Eye (tissue), 1 donor: Measurements from ENCODE around the gene LY6G6D.

ENCODE experiments used
- DNase-seq: peaks from one replicate; pipeline ENCODE4 v3.0.0-alpha.2; 2015

Gene LY6G6D, protein sequence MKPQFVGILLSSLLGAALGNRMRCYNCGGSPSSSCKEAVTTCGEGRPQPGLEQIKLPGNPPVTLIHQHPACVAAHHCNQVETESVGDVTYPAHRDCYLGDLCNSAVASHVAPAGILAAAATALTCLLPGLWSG

DNA sequence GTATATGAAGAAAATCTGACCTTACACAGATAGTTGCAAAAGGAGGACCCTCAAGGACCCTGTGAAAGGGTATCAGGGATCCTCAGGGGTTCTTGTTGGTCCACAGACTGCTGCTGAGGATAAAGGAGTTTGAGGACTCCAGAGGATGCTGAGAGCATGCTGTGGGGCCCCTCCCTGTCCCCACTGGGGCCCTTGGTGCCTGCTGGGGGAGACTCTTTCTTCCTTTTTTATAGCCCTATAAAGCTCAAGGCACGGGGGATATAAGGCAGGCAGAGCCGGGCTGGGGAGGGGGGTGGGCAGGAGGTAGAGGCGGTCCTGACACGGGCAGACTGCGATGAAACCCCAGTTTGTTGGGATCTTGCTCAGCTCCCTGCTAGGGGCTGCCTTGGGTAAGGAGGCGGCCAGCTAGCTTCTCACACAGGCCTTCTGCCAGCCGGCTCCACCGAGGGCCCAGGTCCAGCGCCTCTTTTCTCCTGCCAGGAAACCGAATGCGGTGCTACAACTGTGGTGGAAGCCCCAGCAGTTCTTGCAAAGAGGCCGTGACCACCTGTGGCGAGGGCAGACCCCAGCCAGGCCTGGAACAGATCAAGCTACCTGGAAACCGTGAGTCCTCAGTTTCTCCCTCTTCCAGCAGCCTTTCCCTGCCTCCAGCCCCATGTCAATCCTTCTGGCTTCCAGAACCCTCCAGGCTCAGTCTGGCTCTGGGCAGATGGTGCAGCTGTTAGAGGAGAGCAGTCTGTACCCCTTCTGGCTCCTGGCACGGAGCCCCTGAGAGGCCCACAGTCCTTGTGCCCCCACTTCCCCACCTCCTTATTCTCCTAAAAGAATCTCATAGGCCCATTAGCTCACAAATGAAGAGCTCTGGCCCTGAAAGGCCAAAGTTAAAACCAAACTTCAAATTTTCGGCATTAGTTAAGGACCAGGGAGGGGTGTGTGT, at the start of gene LY6G6D:
Gene LY6G6D, plus strand, starts transcription at position 327 of the 937 bp plus-strand sequence. Its CDS starts 8 bp downstream, at position 335.
- DNase-seq = no peak

DNA sequence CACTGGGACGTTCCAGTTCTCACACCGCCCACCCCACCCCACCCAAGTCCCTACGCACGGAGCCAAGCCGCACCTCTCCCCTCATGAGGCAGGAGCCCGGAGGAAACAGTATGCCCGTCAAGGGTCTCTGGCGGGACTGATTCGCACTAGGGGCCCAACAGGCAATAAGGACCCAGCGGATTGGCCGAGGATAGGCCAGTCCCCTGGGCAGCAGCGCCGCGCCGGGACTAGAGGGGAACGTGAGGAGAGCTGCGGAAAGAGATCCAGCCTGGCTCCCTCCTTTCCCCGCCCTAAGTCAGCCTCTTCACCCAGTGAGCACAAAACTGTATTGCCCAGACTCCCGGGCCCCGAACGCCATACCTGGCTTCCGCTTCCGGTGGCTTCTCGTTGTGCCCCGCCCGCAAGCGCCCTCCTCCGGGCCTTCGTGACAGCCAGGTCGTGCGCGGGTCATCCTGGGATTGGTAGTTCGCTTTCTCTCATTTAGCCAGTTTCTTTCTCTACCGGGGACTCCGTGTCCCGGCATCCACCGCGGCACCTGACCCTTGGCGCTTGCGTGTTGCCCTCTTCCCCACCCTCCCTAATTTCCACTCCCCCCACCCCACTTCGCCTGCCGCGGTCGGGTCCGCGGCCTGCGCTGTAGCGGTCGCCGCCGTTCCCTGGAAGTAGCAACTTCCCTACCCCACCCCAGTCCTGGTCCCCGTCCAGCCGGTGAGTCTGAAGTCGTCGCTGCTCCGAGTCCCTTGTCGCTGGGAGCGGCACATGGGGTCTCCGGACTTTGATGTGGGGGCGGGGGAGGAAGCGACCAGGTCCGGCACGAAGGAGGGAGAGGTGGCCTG, 49.4 kb upstream of the LY6G6D start, which contains the start of gene CSNK2B:
Gene CSNK2B, plus strand, starts transcription at position 580 of the 836 bp plus-strand sequence. CDS start 752 bp downstream, outside the sequence.
- DNase-seq = peak; percentile 99

DNA sequence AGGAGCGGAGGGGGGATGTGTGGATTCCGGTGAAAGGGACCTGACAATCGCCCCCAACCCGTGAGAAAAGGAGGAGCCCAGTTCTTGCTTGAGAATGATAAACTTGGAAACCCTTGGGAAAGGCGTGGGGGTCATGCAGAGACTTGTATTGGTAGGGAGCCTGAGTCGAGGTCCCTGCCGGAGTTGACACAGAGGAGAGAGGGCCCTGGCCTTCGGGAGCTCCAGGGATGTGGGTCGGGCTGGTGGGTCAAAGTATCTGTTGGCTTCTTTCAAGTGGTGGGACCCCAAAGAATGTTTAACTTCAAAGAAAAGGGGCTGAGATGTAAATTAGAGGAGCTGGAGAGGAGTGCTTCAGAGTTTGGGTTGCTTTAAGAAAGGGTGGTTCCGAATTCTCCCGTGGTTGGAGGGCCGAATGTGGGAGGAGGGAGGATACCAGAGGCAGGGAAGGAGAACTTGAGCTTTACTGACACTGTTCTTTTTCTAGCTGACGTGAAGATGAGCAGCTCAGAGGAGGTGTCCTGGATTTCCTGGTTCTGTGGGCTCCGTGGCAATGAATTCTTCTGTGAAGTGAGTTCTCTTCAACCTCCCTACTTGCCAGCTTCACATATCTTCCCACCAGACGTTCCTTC, 48.7 kb upstream of the LY6G6D start:
- no peak for DNase-seq

DNA sequence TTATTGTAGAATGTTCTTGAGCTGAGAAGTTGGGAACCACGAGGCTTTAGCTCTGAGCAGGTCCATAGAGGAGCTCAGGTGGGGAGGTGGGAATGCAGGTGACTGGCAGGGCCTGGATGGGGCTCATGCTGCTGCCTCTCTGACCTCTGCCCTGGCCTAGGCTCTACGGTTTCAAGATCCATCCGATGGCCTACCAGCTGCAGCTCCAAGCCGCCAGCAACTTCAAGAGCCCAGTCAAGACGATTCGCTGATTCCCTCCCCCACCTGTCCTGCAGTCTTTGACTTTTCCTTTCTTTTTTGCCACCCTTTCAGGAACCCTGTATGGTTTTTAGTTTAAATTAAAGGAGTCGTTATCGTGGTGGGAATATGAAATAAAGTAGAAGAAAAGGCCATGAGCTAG, 45.5 kb upstream of the LY6G6D start, which contains the start of gene LY6G5B:
Gene LY6G5B, plus strand, starts transcription at position 301 of the 400 bp plus-strand sequence. CDS start 975 bp downstream, outside the sequence.
- DNase-seq = no peak

DNA sequence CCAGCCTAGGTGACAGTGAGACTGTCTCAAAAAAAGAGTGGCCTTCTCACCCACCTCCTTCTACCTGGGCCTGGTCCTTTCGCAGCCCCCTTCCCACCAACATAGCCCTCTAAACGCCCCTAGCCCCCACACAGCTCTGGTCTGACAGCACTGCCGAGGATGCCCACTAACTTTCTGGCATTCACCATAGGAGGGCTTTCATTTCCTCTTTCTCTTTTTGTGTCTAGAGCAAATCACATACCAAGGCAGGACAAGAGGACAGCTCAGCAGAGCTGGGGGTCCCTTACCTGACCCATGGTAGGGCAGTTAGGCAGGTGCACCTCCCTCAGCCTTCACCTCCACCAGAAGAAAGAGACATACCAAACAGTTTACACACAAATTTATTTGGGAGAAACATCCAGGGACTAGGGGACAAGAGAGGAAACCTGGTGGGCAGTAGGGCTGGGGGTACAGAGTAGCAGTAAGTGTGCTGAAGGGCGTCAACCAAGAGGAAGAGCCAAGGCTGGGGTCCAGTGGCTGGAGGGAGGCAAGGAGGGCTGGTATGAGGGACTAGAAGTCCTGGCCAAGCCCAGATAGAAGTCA, 38.7 kb upstream of the LY6G6D start:
- no peak for DNase-seq

DNA sequence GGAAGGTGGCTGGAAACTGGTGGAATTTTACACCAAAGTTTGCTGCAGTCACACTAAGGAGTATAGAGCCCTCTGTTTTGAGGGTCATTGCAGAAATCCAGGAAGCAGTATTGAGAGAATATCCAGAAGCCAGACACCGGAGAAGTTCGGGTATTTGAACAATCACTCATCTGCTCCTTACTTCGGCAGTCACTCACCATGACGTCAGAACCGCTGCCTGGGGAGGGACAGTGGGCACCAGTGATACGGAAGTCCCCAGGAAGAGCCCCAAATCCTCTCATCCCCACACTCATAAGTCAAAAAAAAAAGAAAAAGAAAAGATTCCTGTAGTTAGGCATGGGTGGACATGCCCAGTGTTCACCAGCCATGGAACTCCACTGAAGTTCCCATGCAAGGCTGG, 38.2 kb upstream of the LY6G6D start:
- no peak for DNase-seq

DNA sequence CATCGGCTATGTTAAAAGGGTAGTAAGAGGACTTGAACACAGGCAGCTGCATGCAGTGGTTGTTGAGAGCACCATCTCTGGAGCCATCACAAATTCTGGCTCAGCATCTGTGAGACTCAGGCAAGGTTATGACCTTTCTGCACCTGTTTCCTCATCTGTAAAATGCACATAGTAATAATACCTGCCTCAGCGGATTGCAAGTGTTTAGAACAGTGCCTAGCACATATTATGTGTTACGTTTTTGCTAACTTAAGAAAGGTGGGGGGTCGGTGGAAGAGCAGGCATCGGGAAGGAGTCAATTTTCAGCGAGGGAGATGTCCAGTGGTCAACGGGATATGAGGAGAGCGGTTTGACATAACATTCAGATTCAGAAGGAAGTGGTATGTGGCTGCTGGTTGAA, 37.2 kb upstream of the LY6G6D start:
- no peak for DNase-seq

DNA sequence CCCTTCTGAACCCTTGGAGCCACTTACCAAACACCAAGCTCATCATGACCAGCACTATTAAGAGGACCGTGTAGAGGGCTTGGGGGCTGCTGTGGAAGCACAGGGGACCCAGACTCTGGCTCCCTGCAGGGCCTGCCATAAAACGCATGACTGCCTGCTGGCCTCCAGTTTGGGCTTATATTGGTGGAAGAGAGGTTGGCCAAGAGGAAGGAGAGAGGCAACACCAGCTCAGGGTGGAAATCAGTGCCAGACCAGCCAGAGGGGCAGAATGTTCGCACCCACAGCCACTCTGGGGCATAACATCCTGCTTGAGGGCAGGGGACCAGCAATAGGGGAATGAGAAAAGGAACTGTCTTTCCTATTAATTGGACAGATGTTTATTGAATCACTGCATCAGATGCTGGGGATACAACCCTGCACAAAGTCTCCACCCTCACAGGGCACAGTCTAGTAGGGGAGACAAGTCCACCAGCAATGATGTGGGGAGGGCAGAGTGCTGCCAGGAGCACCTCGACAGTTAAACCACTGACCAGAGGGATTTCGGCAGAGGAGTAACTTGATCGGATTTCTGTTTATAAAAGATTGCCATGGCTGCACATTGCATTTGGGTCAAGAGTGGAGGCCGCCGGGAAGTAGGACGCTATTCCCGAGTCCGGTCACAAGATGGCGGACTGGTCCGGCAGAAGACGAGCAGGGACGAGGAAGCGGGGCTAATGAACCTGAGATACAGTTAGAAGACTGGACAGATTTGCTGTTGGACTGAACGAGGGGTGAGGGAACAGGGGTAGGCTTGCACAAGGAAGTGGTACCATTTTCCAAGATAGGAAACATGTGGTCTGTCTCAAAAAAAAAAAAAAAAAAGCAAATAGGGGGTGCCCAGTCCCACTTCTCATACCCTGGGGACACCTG, 34.7 kb upstream of the LY6G6D start, which contains the start of gene LY6G5C:
Gene LY6G5C, minus strand, starts transcription at position 842 of the 909 bp plus-strand sequence. Its CDS starts 694 bp downstream, at position 148.
- DNase-seq = peak; percentile 91

DNA sequence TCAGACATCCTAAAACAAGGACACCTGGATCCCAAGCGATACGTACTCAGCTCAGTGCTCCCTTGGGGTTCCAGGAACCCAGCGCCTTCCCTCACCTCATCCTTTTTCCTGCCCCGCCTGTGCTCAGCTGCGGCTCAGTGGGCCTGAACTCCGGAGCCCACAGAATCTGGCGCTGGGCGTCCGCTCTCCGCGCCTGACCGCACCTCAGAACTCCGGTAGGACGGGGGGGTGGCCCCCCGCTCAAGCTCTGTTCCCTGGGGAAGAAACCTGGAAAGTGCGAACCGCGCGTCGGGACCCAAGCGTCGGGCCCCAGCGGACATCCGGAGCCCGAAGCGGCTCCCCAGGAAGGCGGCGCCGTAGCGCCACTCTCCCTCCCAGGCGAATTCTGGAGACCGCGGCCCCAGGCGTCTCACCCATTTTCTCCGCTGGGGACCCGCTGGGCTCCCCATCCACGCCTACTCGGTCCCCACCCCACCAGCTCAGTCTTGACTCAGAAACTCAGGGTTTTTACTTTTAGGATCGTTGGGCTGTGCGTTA, 33.9 kb upstream of the LY6G6D start:
- no peak for DNase-seq

DNA sequence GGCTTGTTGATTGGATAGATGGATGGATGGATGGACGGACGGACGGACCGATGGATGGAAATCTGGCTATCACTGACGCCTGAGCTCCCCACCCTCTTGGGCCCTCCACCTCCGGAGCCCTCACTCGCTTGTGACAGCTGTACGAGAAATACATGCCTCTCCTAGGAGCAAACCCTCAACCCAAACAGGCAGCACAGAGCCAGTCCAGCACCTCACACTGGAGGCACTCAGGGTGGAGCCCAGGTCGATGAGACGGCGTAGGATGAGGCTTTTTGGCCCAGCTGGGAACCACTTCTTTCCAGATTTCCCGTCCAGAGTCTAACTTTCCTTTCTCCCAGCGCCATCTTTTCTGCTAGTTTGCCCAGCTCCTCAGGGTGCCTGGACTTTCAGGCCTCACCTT, 31.6 kb upstream of the LY6G6D start:
- no peak for DNase-seq

DNA sequence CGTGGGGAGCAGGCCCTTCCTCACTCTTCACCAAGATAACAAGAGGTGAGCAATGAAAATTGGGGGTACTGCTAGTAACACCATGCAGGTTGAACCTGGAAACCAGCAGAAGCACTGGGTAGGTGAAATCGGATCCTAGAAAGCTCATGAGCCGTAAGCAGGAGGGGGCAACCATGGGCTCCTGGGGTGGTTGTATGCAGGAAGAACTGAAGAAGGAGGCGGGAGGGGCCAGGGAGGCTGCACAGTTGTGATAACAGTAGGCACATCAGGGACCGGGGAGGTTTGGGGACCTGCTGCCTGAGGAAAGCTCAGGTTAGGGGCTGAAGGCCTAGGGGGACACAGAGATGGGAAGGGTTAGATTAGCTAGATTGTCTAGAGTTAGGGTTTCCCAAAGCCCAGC, 28.7 kb upstream of the LY6G6D start:
- no peak for DNase-seq

DNA sequence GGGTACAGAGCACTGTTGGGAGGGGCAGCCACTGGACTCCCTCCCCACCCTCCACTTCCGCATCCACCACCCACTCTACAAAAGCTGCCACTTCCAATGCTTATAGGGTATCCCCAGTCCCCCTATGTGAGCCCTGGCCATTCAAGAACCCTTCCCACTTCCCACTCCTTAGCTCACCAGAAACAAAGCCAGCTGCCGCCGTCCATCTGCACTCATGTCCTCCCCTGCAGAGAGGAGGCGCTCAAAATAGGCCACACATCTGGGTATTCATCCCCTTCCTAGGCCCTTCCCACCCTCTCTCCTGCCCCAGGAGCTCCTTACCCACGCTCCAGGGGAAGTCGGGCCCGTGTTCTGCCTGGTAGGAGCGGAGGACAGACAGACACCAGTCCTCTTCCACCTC, 27.8 kb upstream of the LY6G6D start:
- no peak for DNase-seq

DNA sequence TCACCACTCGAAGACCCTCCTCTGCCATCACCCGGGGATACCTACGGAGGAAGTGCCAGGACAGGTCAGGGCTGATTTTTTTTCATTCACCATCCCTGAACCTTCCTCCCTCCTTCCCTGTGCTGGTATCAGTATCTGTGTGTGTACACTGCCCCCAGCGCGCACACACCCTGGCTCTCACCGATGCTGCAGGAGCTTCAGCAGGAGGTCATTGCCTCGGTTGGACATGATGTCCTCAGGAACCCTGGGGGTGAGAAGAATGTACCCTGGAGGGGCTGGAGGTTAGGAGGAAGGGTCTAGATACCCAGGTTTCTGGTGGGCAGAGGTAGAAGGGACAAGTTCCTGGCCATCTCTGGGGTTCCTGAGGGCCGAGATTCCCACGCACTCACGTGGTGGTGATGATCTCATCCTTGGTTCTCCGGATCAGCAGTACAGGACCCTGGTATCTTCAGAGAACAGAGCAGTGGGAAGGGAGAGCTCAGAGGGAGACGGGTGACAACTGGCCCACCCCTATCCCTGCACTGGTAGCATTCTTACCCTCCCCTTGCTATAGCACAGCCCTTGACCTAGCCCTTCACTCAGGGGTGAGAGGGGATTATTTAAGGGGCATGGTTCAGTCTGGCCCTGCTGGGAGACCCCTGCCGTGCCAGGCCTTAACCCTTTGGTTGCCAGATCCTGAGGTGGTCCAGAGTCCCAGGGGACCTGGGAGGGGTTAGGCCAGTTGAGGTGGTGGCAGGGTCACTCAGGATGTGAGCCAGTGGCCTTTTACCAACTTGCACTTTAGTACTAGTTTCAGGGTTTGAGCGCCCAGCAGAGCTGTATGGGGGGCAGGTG, 27.1 kb upstream of the LY6G6D start:
- DNase-seq = no peak

DNA sequence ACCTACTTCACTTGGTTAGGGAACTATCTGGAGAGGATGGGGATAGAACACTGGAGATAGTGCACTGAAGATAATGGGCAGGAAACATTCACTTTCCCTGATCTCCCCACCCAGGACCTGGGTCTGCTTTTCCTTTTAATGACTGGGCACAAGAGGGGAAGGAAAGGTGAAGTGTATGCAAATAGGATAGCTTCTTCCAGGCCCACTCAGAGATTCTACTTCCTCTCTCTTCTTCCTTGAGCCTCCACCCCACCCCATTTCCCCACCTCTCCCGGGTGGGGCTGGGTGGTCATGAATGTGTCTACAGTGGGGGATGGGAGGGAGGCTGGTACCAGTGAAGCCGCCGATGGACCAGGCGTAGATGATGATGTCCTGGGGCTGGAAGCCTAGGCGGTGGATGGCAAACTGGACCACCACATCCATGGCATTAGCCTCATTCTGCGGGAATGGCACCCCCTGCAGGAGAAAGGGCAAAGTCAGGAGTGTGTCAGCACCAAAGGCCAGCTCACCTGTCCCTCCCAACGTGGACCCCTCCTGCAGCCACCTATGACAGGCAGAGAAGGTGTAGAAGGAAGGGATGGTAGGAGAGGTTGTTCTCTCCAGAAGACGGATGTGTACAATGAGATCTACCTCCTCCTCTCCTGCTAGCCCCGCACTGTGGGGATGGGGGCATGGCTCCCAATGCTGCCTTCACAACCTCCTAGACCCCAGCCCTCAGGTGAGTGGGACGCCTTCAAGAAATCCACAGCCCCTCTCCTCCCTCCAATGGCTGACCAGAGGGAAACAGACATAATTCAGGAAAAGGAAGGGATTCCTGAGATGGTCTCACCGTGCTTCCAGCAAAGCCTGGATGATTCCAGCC, 25.7 kb upstream of the LY6G6D start:
- DNase-seq = no peak

DNA sequence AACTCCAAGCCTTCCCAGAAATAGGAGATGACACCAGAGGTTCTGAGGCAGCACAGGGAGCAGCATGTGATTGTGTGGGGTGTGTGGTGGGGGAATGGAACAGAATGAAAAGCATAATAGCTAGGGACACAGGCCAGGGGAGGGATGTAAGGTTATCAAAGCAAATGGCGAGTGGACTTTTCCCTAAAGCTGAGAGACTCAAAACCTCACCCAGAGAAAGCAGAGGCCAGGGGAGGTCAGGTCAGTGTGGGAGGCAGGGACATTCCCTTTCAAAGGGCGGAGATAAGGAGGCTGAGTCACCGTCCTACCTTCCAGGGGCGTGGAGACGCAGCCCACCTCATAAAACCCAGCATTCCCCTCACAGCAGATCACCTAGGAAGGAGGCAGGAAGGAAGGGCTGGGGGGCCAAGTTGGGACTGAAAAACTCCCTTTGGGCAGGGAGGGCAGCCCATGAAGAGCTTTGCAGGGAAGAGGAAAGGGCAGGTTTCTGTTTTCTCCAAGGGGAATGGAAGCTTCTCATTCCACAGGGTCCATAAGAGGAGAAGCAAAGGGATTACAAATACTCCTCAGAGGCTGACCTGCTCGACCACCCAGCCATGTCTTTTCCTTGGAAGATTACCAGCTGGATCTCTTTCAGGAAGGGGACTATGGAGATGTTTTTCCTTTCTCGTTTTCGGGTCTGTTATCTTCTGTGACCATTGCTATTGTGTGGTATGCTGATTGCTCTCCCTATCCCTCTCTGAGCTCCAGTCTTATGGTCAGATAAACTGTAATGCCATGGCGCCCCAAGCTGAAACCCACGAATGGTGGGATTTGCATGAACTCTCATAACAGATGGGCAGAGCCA, 24.7 kb upstream of the LY6G6D start:
- DNase-seq = no peak

DNA sequence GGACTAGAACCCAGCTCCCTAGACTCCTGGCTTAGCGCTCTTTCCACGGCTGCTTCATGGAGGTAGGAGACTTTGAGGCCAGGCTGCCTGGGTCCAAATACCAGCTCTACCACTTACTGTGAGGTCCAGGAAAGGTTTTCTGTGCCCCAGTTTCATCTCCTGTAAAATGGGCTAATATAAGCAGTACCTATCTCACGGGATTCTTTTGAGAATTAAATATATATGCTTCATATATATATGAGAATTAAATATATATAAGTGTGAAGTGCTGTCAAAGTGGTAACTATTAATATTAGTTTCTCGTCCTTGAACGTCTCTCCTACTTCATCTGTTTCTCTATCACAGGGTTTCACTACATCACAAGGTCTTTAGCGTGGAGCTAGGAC, 24.1 kb upstream of the LY6G6D start:
- no peak for DNase-seq

DNA sequence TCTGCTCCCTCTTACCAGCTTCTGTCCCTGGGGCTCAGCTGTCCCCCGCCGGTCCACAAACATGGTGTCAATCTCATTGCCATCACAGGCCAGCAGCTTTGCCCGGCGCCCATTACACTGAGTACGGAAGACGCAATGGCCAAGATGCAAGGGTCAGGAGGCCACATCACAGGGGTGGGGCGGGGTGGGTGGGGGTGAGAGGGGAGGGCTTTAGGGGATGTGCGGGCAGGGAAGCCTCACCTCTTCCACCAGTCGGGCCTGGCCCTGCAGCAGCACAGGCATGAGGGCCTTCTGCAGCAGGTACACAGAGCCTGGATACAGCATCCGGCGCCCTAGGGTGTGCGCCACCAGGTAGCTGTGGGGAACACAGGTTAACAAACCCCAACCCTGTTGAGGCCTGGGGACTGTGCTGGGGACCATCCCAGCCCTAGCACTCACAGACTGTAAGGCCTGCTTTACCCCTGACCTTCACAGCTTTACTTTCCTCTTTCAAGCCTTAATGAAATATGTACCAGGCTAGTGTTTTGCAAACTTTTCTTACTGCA, 23.5 kb upstream of the LY6G6D start:
- DNase-seq = no peak

DNA sequence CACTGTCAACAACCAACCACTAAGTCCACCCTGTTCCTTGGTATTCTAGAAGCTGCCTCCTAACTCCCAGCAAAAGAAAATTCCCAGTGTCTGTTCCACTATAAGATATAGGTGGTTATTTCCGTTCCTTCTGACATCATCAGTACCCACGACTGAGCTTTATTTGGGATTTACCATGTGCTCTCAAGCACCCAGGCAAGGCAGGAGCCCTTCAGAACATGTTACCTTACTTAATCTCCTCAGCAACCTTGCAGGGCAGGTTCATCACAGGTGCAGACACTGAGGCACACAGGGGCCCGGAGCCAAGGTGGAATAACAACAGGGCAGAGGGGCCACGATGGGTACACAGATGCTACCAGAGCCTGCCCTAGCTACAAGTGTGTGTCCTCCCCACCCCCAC, 22.8 kb upstream of the LY6G6D start:
- DNase-seq = no peak
